Activated CD8-positive, alpha-beta memory T cell treated with anti-CD3 and anti-CD28 coated beads, Interleukin-2, amount 50 U/mL, for 48 hours (primary cell): ENCODE data around the gene CFAP45.
A peak's percentile ranks its signal among the peaks of the same experiment; 100 is the strongest.

ENCODE experiments used
- DNase-seq: peaks from one replicate; pipeline ENCODE4 v3.0.0-alpha.2; 2020

The CFAP45 gene

DNA sequence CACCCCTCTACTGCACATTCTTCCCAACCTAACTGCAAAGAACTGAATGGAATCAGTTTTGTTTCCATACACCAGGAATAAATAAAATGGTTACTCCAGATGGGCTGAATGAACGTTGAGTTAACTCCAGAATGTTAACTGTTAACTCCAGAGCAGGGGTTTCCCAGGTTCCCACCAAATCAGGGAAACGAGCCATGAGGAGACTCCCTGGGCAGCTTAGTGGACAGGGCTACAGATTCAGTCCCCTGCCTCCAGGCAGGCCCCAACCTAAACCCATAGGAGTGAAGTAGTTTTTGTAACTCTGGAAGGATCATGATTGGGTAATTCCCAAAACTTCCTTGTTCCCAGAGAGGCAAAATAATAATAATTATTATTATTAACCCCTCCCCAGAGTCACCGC, 51.6 kb downstream of the CFAP45 start:
- no peak for DNase-seq

- no peak for DNase-seq
Measured at GRCh38 chr1:159847231-159847630, 52.7 kb downstream of the CFAP45 start.

DNA sequence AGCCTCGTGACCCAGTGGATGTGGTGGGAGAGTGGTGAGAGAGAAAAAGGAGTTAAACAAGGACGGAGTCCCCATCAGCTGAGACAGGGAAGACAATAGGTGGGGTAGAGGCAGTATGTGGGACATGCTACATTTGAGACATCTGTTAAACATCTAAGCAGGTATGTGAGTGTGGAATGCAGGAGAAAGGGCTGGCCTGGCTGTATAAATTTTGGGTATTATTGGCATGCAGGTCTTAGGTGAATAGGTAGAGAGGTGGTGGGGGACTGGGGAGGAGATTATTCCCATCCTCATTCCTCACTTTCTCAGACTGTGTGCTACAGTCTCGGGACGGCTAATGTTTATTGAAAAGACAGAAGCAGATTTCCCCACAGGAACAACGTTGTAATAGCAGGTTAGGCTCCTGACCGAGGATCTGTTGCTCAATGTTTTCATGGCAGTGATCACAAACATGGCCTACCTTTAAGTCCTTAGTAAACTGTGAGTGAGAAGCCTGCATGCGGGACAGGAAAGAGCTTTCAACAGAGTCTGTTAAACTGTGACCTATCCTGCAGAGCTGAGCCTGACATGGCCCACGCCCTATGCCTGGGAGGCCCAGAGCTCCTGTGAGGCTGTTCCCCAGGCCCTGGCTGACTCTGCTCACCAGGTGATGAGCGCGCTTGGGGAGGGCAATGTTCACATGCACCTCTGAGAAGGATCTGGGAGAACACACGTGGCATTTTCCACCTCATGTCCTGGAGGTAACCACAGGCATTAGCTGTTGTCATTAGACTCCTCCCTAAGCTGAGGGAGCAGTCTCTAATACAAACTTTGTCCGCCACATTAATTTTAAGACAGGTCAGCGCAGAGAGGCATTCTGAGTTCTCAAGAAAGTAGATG, 54.0 kb downstream of the CFAP45 start:
- DNase-seq = no peak

DNA sequence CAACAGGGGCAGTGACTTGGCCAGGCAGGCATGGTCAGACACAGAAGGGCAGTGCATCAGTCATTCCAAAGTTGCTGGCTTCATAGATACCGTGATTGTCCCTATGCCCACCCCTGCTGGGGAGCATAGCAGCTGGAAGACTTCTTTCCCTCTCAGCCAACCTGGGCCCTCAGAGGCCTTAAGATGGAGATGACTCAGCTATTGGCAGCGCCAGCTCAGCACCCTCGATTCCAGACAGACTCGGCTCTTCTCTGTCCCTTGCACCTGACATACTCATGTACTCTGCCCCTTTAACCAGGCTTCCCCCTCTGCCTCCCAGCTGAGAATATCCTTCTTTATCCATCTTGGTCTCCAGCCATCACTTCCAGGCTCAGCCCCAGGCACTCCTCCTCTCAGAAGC, 56.5 kb downstream of the CFAP45 start:
- DNase-seq = no peak

DNA sequence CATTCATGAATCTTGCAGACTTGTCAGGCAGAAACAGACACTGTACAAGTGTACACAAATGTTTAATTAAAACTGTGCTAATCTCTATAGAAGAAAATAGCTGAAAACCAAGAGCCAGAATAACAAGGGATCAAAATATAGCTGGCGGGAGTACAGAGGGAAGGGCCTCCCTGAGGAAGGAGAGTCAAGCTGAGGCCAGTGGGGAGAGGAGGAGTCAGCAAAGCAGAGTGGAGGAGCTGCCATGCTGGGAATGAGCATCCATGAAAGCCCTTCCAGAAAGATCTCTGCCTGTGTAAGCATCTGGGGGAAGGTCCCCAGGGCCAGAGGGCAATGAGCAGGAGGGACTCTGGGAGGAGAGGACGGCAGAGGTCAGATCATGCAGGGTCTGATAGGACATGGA, 58.2 kb downstream of the CFAP45 start:
- DNase-seq = no peak

- no peak for DNase-seq
Measured at GRCh38 chr1:159839116-159839849, 60.7 kb downstream of the CFAP45 start.

DNA sequence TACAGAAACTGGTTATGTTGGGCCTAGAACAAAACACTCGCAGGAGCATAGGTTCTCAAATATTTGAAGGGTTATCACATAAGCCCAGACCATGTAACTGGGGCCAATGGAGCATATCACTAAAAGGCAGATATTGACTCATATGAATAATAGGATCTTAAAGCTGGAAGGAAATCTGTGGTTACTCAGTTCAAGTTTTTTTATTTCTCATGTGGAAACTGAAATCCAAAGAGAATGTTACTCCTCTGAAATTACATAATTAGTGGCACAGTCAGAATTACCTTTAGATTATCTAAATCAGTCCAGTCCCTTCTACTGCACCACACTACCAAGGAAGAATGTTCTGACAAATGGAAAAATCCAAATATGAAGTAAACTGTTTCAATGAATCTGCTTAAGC, 61.2 kb downstream of the CFAP45 start:
- DNase-seq = no peak

DNA sequence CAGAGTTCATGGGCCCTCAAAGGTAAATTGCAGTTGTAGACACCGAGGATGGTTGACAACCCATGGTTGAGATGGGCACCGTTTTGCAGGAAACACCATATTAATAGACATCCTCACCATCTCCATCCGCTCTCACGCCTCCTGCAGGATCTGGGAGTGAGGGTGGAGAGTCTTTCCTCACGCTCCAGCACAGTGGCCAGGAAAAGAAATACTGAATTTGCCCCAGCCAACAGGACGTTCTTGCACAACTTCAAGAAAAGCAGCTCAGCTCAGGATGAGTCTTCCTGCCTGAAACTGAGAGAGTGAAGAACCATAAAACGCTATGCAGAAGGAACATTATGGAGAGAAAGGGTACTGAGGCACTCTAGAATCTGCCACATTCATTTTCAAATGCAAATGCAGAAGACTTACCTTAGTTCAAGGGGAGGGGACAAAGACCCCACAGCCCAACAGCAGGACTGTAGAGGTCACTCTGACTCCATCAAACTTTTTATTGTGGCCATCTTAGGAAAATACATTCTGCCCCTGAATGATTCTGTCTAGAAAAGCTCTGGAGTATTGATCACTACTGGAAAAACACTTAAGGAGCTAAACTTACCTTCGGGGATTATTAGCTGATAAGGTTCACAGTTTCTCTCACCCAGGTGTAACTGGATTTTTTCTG, 64.0 kb downstream of the CFAP45 start:
- DNase-seq = no peak

- DNase-seq = no peak
Measured at GRCh38 chr1:159835356-159835755, 64.6 kb downstream of the CFAP45 start.

- no peak for DNase-seq
Measured at GRCh38 chr1:159832309-159832708, 67.7 kb downstream of the CFAP45 start.

- DNase-seq = no peak
Measured at GRCh38 chr1:159831412-159832141, 68.4 kb downstream of the CFAP45 start.

- no peak for DNase-seq
Measured at GRCh38 chr1:159830722-159831121, 69.2 kb downstream of the CFAP45 start.

DNA sequence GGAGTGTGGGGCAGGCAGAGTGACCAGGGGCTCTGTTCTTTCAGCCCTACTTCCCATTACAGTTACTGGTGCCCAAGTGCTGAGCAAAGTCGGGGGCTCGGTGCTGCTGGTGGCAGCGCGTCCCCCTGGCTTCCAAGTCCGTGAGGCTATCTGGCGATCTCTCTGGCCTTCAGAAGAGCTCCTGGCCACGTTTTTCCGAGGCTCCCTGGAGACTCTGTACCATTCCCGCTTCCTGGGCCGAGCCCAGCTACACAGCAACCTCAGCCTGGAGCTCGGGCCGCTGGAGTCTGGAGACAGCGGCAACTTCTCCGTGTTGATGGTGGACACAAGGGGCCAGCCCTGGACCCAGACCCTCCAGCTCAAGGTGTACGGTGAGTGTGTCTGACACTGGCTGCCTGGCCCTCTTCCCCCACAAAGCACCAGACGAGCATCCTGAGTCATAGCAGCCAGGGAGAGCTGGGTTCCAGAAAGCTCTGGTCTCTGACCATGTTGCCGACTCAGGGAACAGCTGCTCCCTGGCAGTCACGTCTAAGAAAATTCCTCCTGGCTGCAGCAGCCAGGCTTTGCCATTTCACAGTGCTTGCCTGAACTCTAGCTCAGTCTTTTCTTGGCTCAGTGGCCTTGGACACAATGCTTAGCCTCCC, 70.0 kb downstream of the CFAP45 start:
- DNase-seq = no peak

DNA sequence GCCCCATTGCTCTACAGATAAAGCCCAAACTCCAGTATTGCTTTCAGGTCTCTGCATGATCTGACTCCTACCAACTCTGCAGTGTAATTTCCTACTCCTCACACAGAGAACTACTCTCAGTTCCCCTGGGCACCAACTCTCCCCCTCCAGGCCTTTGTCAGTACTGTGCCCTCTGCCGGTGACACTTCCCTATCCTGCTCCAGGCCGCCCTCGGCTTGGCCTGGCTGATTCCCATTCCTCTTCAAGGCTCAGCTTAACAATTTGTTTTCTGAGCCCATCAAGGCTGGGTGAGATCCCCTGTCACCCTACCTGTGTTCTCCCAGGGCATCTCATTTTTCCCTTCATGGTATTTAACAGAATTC, 70.7 kb downstream of the CFAP45 start:
- no peak for DNase-seq

DNA sequence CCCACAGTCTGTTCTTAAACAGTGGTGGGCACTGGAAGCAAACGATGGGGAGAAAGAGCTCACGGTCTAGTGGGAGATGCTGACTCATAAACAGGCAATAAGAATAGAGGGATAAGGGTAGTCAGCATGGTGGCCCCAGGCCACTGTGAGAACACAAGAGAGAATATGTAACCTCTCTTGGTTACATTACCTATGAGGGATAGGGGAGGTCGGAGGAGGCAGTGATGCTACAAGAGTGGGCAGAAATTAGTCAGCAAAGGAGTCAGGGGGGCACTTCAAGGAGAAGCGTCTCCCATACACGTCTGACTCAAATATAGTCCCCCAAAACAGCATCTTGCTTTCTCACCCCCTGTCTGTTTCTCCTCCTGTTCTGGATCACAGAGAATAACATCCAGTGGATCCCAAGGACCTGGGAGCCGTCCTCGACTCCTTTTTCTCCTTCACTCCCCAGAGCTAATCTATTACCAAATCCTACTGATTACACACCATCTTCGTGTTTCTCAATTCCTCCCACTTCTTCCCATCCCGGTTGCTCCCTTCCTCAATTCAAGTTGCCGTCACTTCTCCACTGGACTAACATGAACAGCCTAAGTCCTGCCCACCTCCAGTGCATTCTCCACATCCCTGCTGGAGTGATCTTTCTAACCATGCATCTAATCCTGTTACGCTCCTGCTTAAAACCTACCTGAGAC, 71.2 kb downstream of the CFAP45 start:
- DNase-seq = no peak

DNA sequence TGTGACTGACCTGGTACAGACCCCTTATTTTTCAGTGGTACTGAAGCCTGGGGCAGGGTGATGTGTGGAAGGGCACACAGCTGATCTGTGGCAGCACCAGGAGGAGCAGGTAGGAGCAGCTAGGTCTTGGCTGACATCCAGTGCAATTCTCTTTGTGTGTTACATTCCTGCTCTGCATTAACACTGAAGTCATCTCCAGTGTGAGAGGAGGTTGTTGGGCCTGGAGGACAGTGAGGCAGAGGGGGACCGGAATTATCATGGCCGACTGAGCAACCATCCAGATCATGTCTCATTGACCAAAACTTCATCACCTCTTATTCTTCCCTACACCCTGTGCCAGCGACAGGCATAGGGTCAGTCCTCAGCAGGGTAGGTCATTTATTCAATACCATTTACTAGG, 71.8 kb downstream of the CFAP45 start:
- DNase-seq = no peak

DNA sequence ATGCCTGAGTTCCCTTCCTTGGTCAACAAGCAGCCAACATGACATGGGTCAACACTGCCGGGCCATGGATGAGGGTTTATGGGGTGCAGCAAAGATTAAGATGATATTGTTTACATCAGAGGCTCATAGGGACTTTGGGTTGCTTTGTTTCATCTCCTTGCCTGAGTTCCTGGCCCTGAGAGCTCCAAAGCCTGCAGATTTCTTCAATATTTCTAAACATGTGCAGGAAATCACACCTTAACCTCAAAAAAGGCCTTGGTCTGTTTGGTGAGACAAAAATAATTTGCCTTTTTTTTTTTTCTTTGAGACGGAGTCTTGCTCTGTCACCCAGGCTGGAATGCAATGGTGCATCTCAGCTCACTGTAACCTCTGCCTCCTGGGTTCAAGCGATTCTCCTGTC, 72.4 kb downstream of the CFAP45 start:
- no peak for DNase-seq

DNA sequence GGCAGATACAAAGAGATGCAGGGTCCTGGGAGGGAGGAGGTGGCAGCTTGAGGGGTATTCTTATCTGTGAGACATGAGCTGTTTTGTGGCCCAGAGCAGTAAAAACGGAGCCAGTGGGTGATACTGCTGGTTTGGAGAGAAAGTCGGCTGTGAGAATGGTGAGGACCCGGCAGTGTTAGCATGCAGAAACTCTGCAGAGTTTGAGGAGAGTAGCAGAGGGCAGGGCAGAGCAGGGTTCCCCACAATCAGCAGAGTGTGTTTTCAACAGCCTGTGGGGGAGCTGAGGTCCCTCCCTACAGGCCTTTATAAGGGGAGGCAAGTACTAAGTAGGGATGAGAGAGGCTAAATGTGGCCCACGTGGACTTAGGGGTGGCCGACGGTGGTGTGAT, 72.9 kb downstream of the CFAP45 start:
- no peak for DNase-seq

DNA sequence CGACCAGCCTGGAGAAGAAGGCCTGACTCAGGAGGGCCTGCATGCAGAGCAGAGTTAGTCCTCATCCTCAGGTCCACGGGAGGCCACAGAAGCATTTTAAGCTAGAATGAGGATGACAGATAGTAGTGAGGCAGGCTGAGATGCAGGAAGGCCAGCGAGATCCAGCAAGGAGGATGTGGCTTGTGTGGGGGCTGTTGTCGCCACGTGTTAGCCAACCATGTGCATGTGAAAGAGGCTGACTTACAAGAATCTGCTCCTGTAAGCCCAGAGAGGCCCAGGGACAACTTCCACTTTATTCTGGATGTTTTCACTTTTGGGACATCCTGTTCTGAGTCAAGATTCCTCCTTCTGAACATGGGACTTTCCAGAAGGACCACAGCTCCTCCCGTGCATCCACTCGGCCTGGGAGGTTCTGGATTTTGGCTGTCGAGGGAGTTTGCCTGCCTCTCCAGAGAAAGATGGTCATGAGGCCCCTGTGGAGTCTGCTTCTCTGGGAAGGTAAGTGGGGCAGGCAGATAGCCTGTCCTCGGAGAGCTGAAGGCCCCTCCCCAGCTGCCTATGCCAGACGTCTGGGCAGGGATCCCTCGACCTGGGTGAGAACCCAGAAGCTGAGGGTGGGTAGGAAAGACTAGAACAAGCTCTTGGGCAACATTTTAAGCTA, 73.4 kb downstream of the CFAP45 start, which contains the start of gene SLAMF8:
TSS of gene SLAMF8 (plus strand) at position 433 of the 661 bp plus-strand sequence. CDS start at position 459, 26 bp downstream.
- peak; percentile 73 for DNase-seq

DNA sequence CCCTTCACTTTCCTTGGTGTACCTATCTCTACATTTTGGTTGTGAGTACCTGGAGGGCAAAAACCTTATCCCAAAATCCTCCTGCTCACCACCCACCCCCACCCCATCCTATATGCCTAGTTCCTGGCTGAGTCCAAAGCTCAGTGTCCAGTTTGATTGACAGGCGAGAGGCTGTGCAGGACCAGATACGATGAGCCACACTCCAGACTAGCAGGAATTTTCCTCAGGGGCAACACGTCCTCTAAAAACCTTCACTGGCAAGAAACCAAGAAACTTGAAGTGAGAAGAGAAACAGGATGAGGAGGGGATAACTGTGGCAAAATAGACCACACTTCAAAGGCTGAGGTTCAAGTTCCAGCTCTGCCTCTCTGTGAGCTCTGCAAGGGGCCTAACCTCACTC, 74.4 kb downstream of the CFAP45 start:
- DNase-seq = no peak

GRCh38 chr1:159823406-159823805, 76.6 kb downstream of the CFAP45 start:
- DNase-seq = no peak
